GM23248 (cell line): Measurements from ENCODE around the gene BEAN1.

Experiments used
- EZH2 ChIP-seq: fragments of 200-600 bp; sonication (generic); IDR thresholded peaks from 2 replicates; pipeline ENCODE4 v1.6.1; 2018; ENCODE audit warnings: antibody characterized with exemption, mild to moderate bottlenecking; ENCODE audit not compliant: insufficient read depth, poor library complexity, severe bottlenecking
- EZH2phosphoT487 ChIP-seq: fragments of 200-600 bp; sonication (generic); IDR thresholded peaks from 2 replicates; pipeline ENCODE4 v1.6.1; 2018; ENCODE audit warnings: antibody characterized with exemption, moderate library complexity, mild to moderate bottlenecking, low read depth; ENCODE audit not compliant: insufficient read depth

- TF ChIP-seq EZH2 (no peak), EZH2phosphoT487 (no peak)
Measured at GRCh38 chr16:66377324-66377723, 49.8 kb upstream of the BEAN1 start.
